Measurements from ENCODE around the gene EVX2. TPM values are rescaled to one million over a fixed set of nuclear protein-coding genes. Genes with fewer than 3 reads are reported as not detected.

The EVX2 gene
- total RNA-seq, 2 donors from 2014 or later = 1.2 to 1.6 TPM

DNA sequence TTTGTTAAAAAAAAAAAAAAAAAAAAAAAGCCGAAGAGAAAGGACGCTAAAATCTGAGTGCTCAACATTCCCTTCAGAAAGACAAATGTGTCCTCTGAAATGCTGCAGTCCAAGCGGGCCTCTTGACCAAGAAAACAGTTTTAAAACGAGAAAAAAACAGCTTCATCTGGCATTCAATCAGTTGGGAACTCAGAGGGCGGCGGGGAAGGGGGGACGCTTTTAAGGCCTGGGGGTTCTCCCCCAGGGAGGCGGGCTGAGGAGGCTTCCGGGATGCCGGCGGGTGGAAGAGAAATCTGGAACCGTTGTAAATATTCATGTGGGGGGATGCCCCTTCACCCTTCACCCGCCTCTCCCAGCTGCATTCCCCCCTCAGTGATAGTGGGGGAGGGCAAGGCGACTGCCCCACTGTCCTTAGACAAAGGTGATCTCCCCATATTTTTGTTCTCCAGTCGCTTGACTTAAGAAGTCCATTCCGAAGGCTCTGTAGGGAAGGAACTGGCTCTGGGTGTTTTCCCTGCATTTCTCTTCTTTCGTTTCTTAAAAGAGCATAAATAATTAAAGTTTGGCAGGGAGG, 20.1 kb upstream of the EVX2 start:
- Histone ChIP-seq H3K27ac (peak overlapping the region; percentile 87 to 89), H3K27me3 (replicated peaks; ENCODE audit: insufficient read depth) (peaks cover 22% of the 10 kb centered on the region), H3K36me3 (no peaks in the 10 kb centered on the region), H3K9me3 (no peaks in the 10 kb centered on the region), H3K4me3 (peak overlapping the region; percentile 32 to 45), H3K4me1 (replicated peaks) (no peaks in the 10 kb centered on the region)
- TF ChIP-seq POLR2AphosphoS5 (IDR thresholded peaks at IDR 0.05) (no peak), POLR2A (IDR thresholded peaks at IDR 0.05) (no peak)
- TF ChIP-seq, protein P1, sequence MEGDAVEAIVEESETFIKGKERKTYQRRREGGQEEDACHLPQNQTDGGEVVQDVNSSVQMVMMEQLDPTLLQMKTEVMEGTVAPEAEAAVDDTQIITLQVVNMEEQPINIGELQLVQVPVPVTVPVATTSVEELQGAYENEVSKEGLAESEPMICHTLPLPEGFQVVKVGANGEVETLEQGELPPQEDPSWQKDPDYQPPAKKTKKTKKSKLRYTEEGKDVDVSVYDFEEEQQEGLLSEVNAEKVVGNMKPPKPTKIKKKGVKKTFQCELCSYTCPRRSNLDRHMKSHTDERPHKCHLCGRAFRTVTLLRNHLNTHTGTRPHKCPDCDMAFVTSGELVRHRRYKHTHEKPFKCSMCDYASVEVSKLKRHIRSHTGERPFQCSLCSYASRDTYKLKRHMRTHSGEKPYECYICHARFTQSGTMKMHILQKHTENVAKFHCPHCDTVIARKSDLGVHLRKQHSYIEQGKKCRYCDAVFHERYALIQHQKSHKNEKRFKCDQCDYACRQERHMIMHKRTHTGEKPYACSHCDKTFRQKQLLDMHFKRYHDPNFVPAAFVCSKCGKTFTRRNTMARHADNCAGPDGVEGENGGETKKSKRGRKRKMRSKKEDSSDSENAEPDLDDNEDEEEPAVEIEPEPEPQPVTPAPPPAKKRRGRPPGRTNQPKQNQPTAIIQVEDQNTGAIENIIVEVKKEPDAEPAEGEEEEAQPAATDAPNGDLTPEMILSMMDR (IDR thresholded peaks at IDR 0.05) = no peak
- 13% methylated on average over 17 of the region's 17 CpGs for WGBS
- DNase-seq (ENCODE audit: low spot score) = peak; percentile 13
- intact Hi-C loops (cut with DNase I) = no loop called here

DNA sequence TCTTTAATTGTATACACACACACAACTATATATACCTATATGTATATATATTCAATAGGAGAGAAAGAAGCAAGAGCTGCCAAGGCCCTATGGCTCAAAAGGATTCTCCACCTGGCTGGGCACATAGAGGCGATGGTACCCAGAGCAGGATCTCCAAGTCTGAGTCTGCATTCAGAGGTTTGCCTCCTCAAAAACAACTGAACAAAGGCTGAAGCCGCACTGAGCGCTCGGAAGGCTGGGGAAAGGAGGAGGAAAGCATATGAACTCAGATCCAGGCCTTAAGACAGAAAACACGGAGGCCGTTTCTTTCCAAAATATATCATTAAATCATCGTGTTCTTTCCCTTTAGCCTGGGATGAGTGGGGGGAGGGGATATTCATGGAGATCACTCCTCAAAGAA, 19.4 kb upstream of the EVX2 start:
- Histone ChIP-seq H3K36me3 (no peaks in the 10 kb centered on the region), H3K4me3 (no peak overlapping the region), H3K27ac (peak overlapping the region; percentile 87 to 89), H3K9me3 (no peaks in the 10 kb centered on the region), H3K4me1 (replicated peaks) (no peaks in the 10 kb centered on the region), H3K27me3 (replicated peaks; ENCODE audit: insufficient read depth) (peaks cover 26% of the 10 kb centered on the region)
- WGBS = 40% methylated on average over 7 of the region's 7 CpGs
- intact Hi-C loops (cut with DNase I) = no loop called here
- no peak for TF ChIP-seq POLR2AphosphoS5 (IDR thresholded peaks at IDR 0.05)
- peak; percentile 5 for DNase-seq (ENCODE audit: low spot score)

DNA sequence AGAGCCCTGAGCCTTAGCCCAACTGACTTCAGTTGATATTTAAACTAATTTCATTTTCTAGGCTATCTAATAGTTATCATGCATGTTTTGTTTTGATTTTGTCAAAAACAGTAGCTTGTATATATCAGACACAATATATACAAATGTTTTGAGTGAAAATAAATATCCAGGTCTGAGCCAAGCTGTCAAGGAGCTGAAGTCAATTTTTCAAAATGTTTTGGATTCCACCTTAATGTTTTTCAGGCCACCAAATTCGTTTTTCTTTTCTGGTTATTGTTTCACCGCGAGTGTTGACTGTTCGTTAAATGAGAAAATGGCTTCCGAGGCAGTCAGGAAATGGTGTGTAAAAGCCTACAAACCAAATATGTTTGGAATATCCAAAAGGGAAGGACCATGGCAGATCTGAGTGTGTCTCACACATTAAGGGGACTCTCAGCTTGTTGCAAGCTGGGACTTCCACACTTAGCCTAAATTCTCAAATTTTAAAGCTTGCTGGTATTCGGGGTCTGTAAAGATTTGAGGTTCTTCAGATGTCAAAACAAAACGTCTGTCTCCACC, 18.6 kb upstream of the EVX2 start:
- intact Hi-C loops (cut with DNase I) = no loop called here
- Histone ChIP-seq H3K27me3 (replicated peaks; ENCODE audit: insufficient read depth) (peaks cover 28% of the 10 kb centered on the region), H3K4me3 (no peak overlapping the region), H3K9me3 (no peaks in the 10 kb centered on the region), H3K27ac (peak overlapping the region in 1 of 2 donors; percentile 89), H3K36me3 (no peaks in the 10 kb centered on the region), H3K4me1 (replicated peaks) (no peaks in the 10 kb centered on the region)
- no peak for DNase-seq (ENCODE audit: low spot score)
- TF ChIP-seq POLR2A (IDR thresholded peaks at IDR 0.05) (no peak), POLR2AphosphoS5 (IDR thresholded peaks at IDR 0.05) (no peak)
- TF ChIP-seq, protein P1 (IDR thresholded peaks at IDR 0.05) = no peak
- WGBS = 58% methylated on average over 7 of the region's 7 CpGs

GRCh38 chr2:176101842-176102241, 18.1 kb upstream of the EVX2 start:
- Histone ChIP-seq H3K27me3 (replicated peaks; ENCODE audit: insufficient read depth) (peaks cover 28% of the 10 kb centered on the region), H3K36me3 (no peaks in the 10 kb centered on the region), H3K27ac (no peak overlapping the region), H3K4me3 (no peak overlapping the region), H3K9me3 (no peaks in the 10 kb centered on the region), H3K4me1 (replicated peaks) (no peaks in the 10 kb centered on the region)
- intact Hi-C loops (cut with DNase I) = no loop called here
- 76% methylated on average over 5 of the region's 5 CpGs for WGBS
- TF ChIP-seq POLR2A (IDR thresholded peaks at IDR 0.05) (no peak), POLR2AphosphoS5 (IDR thresholded peaks at IDR 0.05) (no peak)
- TF ChIP-seq, protein P1 (IDR thresholded peaks at IDR 0.05) = no peak
- DNase-seq (ENCODE audit: low spot score) = no peak

DNA sequence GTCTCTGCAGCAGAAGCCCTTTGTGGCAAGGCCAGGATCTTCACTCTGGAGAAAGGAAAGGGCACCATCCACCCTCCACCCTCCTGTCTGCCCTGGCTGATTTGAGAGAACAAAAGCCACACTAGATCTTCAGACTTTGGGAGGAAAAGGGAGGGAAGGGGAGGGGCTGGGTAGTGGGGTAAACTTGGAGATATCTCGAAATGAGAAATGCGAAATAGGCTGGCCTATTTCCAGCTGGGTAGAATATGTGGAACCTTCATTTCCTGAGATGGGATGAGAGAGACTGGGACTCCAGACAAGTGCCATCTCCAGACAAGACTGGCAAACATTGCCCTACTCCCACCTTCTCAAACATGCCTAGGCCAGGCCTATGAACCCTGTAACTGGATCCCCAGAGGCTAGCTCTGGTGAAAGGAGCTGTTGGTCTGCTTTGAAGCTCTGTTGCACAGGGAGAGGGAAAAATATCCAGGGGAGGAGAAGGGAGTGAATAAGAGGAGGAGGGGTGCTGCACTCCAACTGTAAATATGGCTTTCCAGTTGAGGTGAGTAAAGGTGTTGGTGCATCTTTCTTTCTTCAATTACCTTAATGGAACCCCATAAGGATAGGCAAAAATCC, 17.6 kb upstream of the EVX2 start:
- DNase-seq (ENCODE audit: low spot score) = no peak
- Histone ChIP-seq H3K4me3 (no peak overlapping the region), H3K4me1 (replicated peaks) (no peaks in the 10 kb centered on the region), H3K27me3 (replicated peaks; ENCODE audit: insufficient read depth) (peaks cover 25% of the 10 kb centered on the region), H3K36me3 (no peaks in the 10 kb centered on the region), H3K9me3 (no peaks in the 10 kb centered on the region), H3K27ac (no peak overlapping the region)
- WGBS = 28% methylated on average over 2 of the region's 2 CpGs
- intact Hi-C loops (cut with DNase I) = no loop called here
- TF ChIP-seq POLR2AphosphoS5 (IDR thresholded peaks at IDR 0.05) = no peak
- TF ChIP-seq POLR2A (IDR thresholded peaks at IDR 0.05) = no peak
- TF ChIP-seq, protein P1 (IDR thresholded peaks at IDR 0.05) = no peak

Measured in prostate gland (tissue), 2 donors.